Testis (tissue), 2 donors: Measurements from ENCODE around the gene LHFPL3.

Experiments used
- POLR2A ChIP-seq: fragments of 450-650 bp; IDR thresholded peaks from one replicate; pipeline ENCODE4 v1.6.1; 2017; ENCODE audit warnings: antibody characterized with exemption, mild to moderate bottlenecking, moderate library complexity
- TF ChIP-seq, protein P1 (sequence below), 3 experiments: fragments of 450-650 bp in 2 of 3; fragments of 200-600 bp in 1 of 3; sonication (generic) in 1 of 3; IDR thresholded peaks; one replicate each; pipeline ENCODE4 v1.5.1; 2016 to 2019; ENCODE audit warnings: antibody characterized with exemption in 3 of 3, mild to moderate bottlenecking in 2 of 3, moderate library complexity in 1 of 3

DNA sequence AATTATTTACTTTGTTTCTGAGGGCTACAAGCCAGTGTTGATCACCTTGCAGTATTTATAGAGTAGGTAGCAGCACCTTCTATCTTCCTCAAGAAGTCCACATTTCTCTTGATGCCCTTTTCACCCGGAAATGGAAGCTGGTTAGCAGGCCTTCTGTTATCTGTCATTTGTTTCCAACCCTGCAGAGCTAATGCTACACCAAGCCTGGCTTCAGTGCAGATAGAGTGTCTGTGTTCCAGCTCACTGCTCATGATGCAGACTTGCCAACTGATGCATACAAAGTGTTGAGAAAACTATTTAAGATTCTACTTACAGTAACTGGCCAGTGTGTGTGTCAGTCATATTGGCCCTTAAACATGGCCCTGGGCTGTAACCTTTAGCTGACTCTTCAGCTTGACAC is 301.0 kb downstream of the LHFPL3 start:
- TF ChIP-seq, protein P1, sequence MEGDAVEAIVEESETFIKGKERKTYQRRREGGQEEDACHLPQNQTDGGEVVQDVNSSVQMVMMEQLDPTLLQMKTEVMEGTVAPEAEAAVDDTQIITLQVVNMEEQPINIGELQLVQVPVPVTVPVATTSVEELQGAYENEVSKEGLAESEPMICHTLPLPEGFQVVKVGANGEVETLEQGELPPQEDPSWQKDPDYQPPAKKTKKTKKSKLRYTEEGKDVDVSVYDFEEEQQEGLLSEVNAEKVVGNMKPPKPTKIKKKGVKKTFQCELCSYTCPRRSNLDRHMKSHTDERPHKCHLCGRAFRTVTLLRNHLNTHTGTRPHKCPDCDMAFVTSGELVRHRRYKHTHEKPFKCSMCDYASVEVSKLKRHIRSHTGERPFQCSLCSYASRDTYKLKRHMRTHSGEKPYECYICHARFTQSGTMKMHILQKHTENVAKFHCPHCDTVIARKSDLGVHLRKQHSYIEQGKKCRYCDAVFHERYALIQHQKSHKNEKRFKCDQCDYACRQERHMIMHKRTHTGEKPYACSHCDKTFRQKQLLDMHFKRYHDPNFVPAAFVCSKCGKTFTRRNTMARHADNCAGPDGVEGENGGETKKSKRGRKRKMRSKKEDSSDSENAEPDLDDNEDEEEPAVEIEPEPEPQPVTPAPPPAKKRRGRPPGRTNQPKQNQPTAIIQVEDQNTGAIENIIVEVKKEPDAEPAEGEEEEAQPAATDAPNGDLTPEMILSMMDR (IDR thresholded peaks at IDR 0.05), result no peak
- no peak for TF ChIP-seq POLR2A
